Effector CD4-positive, alpha-beta T cell (primary cell): ENCODE data around the gene SIGLEC15. TPM values are rescaled to one million over a fixed set of nuclear protein-coding genes. Genes with fewer than 3 reads are reported as not detected.
"Not testable (repeated sequence)": the region's sequence is repeated elsewhere in the genome, so short reads cannot be mapped to it uniquely, and the experiment has no call there.

Experiments
- DNase-seq: peaks from one replicate; pipeline ENCODE4 v3.0.0-alpha.2; 2020
- total RNA-seq: gene quantifications from one replicate; lab custom pipeline; 2026; lab: John Stamatoyannopoulos, UW

Gene SIGLEC15, protein sequence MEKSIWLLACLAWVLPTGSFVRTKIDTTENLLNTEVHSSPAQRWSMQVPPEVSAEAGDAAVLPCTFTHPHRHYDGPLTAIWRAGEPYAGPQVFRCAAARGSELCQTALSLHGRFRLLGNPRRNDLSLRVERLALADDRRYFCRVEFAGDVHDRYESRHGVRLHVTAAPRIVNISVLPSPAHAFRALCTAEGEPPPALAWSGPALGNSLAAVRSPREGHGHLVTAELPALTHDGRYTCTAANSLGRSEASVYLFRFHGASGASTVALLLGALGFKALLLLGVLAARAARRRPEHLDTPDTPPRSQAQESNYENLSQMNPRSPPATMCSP
- total RNA-seq, result not detected

DNA sequence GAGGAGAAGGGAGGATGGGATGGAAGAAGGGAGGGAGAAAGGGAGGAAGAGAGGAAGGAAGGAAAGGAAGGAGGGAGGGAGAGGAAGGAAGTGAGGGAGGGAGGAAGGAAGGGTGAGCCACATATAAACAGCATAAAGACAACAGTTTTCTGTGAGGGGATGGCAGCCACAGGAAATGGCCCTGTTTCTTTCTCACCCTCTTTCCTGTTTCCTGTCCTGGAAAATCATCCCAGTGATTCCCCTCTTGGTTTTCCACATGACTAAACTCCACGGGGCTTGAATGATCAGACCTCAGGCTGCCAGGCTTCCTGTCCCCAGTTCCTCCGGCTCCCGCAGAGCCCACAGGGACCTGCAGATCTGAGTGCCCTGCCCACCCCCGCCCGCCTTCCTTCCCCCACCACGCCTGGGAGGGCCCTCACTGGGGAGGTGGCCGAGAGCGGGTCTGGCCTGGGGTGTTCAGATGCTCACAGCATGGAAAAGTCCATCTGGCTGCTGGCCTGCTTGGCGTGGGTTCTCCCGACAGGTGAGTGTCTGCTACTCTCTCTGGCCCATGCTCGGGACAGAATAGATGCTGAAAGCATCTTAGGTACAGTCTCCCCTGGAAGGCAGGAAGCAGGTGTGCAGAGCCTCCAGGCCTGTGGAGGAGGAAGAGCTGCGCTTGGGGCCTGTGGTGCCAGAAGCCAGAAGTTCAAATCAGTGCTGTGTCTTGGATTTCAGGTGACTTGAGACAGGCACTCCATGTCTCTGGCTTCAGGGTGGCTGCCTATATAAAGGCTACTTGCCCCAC lies at the start of gene SIGLEC15:
Gene SIGLEC15 (plus strand): TSS at position 418 of the 787 bp plus-strand sequence. CDS start 54 bp downstream, at position 472.
- no peak for DNase-seq

DNA sequence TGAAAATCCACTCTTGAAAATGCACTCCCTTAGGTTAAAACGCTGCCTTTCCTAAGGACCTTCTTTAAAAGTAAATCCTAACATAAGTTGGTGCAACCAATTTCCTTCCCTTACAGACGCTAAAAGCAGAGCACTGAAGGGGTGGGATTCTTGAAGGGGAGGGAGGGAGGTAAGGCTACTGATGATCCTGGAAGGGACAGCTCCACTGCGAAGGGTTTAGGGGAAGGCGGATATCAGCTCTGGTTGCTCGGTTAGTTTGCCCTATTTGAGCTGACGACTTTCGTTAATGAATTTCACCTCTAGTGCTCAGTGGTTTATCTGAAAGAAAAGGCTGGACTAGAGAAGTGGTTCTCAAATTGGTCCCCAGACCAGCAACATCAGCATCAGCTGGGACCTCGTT lies 49.7 kb upstream of the SIGLEC15 start:
- DNase-seq, result no peak

DNA sequence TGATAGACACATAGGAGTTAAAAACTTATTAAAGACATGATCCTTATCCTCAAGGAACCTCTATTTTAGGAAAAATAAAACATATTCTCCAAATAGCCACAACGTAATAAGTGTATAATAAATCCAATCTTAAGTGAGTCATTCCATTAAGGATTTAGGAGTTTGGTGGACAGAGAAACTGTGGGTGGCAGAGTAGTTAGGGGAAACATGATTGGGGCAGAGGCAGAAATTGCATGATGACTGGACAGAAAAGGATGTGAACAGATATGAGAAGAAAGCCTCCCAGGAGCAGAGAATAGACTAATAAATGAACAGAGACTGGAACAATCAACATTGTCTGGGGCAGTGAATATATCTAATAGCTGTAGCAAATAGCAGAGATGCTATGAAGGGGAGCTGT lies 48.1 kb upstream of the SIGLEC15 start:
- DNase-seq, result no peak

DNA sequence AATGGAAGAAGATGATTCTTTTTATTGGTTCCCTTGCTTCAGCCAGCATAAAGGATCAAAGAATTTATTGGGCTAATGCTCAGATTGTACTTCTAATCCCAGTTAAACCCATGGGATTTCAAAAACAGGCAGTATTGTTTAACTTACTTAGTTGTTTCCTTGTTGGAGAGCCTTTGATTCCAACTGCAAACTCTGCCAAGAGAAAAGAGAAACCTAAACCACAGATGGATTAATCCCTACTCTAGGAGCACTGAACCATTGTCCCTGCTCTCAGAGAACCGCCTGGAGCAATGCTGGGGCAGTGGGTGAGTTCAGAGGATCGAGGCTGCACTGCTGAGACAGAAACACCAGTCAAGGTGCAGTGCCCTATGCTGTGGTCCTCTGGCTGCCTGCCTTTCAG lies 44.9 kb upstream of the SIGLEC15 start:
- DNase-seq, result no peak

DNA sequence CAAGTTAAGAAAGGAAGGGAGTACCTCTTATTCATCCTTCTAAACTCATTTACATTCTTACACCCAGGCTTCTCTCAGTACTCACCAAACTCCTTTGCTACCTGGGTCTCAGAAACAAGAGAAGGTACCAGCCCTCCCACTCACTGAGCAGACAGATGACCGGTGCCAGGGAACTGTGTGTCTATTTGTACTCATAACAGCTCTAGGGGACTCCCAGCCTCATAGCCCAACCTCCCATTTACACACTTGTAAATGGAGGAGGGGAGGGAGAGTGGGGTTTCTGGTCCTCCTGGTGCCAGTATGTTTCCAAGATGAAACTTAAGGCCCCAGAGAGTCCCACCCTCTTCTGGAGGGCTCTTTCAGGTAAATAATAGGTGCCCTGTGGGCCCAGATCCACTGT lies 42.8 kb upstream of the SIGLEC15 start:
- no peak for DNase-seq

DNA sequence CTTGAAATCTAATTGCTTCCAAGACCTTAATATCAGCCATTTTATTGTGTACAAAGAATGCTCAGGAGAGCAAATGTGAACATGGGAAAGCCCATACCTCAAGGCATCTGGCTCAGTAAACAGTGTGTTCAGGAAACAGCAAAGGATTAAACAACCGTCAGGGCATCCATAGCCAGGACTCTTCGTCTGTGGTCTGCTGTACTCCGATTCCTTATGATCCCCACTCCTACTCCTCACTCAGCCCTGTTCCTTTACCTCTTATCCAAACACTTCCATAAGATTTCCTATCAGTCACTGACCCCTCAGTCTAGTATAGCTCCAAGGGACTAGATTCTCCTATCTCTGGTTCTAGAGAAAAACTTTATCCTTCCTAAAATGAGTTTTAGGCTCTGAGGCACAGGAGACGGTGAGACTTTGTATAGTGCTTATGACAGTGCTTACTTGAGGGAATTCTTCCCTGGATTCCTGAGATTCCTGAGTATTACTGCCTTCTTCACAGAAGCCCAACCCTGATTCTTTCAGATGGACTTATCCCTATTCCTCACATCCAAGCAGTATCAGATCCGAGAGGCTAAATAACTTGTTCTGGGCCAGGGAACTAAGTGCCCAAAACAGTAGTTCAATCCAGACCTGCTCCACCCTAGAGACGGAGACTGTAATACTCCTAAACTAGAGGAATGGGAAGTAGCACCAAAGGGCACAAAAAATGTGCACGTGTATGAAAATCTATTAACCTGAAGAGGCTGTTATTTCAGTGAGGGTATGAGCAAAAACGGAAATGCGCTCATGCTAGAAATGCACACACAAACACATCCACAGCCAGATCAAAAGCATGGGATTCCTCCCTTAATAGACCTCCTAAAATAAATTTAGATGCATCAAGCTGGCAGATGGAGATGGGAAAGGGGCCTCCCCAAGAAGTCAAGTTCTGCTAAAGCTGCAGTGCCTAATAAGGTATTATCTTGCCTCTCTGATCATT lies 42.1 kb upstream of the SIGLEC15 start:
- no peak for DNase-seq

DNA sequence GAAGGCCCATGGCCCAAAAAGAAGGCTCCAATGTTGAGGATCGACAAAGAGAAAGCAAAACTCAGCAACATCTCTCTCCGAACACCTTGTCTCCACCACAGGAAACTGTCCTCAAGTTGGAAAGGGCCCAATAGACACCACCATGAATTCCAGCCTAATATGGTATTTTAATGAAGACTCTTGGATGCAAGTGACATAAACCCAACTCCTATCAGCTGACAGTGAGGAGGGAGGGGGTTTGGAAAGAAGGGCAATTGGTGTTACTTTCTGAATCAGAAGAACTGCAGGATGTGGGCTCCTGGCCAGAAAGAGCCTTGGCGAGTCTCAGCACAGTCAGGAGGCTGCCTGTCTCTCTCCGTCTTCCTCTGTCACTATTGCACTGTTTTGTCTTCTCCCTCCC lies 40.3 kb upstream of the SIGLEC15 start:
- DNase-seq, result no peak

DNA sequence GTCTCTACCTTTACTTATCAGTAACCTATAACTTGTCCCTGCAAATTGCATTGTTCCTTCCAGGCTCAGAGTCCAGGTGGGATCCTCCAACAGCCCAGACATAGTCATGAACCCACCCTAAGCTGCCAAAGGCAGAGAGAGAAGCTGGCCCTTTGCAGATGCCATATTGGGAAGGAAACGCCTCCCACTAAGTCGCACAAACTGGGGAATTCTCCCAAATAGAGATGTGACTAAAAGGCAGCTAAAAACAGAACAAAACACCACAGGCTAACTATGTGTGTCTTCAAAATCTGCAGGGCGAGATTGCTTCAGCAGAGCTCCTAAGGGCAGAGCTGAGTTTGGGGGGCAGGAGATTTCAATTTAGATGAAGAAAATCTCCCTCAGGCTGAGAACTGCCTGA lies 38.5 kb upstream of the SIGLEC15 start:
- DNase-seq, result no peak

DNA sequence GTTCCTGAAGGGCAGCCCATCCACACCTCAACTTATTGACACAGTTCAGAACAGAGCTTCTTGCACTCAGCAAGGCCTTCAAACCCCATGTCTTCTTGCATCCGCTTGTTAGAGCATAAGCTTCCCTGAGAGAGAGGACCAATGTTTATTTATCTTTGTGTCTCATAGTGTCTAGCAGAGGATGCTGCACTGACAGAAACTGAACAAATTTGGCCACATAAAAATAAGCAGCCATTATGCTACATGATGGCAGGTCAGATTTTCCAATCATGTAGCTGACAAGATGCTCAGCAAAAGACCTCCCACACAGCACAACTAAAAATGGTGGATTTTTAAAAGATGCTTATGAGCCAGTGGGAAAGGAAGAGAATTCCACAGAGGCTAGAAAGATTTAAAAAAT lies 38.1 kb upstream of the SIGLEC15 start:
- no peak for DNase-seq

DNA sequence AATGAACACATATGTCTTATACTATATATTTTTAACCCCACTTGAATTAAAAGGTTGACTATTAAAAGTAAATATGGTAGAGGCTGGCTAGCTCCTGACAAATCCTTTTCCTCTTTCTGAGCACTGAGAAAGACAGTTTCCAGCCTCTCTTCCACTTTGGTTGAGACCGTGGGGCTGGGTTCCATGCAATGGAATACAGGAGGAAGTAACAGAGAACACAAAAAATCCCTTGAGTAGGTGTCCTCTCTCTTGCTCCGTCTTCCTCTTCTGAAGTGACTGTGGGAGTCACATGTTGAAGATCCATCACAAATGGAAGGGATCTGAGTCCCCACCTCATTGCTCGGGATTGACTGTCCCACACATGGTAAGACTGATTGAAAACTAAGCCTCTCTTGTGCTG lies 36.6 kb upstream of the SIGLEC15 start:
- no peak for DNase-seq

DNA sequence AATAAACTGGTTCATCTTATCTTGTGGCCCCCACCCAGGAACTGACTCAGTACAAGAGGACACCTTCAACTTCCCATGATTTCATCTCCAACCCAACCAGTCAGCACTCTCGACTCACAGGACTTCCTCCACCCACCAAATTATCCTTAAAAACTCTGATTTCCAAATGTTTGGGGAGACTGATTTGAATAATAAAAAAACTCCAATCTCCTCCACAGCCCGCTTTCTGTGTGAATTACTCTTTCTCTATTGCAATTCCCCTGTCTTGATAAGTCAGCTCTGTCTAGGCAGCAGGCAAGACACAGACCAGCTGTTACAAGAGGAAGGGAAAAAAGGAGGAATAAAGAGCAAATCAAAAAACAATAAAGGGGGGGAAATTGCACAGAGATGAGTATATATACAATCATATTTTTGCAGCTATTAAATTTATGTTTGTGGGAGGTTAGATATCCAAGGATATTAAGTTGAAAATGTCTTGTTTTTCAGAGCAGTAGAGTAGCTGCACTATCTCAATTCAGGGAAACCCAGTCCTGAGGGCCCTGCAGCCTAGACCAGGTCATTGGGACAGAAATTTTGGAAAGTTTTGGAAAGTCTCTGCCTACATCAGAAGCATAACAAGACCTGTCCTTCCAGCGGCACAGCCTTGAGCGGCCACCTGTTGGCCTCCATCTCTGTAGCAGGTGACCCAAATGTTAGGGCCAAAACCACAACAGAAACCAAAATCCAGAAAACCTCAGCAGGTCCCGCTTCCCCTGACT lies 32.8 kb upstream of the SIGLEC15 start:
- no peak for DNase-seq

DNA sequence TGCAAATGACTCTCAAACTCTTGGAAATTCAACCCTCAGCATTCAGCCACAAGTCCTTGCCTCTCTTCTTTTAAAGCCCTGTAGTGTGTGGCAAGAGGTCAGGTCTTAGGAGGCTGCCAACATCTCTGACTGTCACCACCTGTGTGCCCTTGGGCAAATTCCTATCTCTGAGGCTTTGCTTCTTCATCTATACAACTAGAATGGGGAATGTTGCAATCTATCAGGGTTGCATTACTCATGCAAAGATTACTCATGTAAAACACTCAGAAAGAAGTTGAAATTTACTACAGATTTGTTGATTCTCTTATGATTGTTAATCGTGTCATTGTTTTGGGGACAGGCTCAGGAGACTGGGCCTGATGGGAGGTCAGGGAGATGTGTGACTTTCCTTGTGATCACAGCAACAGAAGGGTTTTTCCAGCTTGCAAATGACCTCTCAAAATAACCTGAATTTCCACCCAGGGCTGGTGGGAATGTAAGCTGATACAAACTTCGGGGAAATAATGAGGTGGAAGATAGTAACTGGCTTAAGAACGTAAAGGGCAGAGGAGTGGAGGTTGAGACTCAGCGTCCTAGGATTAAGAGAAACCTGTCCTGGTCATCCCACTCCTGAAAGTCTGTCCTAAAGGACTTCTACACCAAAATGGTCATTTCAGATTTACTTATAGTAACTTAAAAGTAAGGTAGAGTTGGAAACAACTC lies 32.1 kb upstream of the SIGLEC15 start:
- no peak for DNase-seq

DNA sequence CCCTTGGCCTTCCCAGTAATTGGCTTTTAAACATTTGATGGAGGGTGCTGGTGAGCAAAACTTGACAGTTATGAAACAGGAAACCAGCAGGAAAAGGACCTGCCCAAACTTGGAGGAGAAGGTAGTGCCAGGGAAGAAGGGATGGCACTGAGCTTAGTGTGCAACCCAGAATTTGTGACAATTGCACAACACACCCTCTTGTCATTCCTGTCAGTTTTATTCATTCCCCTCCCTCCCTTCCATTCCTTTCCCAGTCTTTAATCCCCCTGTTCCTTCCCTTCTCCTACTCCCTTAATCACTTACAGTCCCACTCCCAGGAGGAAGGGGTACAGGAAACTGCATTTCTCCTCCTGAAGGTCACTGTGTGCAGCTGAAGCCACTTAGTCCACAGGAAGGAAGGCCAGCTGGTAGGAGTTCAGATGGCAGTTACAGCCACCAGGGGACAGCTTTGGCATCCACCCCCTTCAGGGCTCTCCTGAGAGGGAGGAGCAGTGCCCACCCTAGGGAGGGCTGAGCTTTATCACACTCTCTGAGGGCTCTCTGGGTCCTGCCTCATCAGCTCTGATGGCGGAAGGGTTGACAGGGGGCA lies 24.0 kb upstream of the SIGLEC15 start:
- DNase-seq, result no peak

DNA sequence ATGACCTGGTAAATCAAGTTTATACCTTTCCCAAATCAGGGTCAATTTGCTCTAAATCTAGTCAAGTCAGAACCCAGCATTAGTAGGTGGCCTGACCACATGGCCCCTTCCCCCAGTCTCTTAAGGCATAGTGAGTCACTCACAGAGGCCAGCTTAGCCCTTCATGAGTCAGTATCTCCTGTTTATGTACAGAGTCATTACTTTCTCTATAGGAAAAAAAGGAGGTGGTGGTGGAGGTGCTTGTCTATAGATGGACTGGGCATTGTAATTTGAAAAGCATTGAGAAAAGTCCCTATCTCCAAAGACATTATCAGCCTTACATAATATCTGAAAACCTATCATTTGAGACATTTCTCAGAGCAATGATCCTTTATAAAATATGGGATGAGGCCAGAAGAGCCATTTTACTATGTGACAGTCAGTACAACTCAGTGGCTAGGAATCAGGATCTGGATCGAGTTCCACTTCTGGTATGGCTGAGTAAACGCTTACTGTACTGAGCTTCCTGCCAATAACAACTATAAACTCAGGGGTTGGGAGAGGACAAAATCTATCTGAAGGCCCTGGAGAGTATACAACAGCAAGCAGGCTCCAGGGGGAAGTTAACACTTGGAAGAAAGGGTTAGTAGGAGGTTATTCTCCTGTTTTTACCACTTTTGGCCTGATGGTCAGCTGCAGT lies 22.5 kb upstream of the SIGLEC15 start:
- no peak for DNase-seq

DNA sequence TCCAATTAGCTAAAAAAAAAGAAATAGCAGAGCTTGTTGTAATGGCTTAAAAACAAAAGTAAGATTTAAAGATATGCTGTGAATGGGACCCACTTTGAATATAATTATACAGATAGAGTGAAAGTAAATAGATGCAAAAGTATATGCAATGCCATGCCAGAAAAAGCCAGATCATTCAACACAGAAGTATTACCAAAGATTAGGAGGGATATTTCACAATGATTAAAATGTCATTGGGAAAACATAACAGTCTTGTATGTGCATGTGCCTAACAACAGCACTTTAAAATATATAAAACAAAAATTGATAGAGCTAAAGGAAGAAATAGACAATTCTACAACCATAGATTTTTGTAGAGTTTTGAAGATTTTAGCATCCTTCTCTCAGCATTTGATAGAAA lies 19.9 kb upstream of the SIGLEC15 start:
- no peak for DNase-seq

DNA sequence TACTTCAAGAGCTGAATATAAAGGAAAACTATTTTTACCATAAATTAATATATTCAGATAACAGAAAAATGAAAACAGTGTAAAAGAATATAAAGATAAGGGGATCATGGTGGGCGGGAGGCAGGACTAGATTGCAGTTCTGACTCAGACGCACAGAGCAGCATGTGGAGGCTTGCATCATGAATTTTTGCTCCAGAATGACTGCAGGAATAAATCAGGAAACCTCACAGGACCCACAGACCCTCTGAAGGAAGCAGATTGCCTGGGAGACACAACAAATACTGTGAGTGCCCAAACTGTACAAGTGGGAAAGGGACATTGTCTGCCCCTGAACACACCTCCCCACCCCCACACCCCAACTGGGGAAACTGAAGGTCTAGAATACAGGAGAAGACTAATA lies 19.2 kb upstream of the SIGLEC15 start:
- no peak for DNase-seq

DNA sequence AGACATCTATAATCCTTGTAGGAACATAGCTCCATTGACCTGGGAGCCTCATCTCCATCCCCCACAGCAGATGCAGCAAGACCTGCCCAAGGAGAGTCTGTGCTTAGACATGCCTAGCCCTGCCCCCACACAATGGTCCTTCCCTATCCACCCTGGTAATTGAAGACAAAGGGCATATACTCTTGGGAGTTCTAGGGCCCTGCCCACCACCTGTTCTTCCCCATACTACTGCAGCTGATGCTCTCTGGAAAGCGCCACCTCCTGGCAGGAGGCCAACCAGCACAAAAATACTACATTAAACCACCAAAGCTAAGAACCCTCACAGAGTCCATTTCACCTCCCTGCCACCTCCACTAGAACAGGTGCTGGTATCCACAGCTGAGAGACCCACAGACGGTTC lies 18.3 kb upstream of the SIGLEC15 start:
- DNase-seq, result not testable (repeated sequence)

DNA sequence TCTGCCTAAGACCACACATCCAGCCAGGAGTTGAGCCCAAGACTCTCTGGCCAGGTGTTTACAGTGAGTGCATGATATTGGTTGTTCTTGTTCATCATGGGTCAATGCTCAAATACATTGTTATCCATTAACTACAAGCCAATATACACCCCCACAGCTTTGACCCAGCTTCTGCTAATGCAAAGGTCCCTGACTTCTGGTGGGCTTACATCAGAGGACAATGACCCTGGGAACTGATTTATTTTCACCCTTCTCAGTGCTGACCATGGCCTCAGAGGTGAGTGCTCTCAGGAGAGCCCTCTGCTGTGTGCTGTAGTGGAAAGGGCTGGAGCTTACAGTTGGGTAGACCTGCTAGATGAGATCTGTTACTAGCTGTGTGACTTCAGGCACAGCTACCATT lies 10.7 kb upstream of the SIGLEC15 start:
- not testable (repeated sequence) for DNase-seq

DNA sequence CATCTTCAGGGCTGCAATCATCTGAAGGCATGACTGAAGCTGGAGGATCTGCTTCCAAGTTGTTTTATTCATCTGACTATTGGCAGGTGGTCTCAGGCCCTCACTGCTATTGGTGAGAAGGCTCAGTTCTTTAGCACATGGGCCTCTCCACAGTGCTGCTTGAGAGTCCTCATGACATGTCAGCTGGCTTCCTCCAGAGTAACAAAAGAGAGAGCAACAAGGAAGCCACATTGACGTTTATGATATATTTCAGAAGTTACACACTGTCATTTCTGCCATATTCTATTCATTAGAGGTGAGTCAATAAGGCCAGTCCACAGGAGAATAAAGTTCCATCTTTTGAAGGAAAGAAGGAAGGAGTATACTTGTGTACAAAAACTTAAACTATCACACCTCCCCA lies 7.9 kb upstream of the SIGLEC15 start:
- DNase-seq, result no peak

DNA sequence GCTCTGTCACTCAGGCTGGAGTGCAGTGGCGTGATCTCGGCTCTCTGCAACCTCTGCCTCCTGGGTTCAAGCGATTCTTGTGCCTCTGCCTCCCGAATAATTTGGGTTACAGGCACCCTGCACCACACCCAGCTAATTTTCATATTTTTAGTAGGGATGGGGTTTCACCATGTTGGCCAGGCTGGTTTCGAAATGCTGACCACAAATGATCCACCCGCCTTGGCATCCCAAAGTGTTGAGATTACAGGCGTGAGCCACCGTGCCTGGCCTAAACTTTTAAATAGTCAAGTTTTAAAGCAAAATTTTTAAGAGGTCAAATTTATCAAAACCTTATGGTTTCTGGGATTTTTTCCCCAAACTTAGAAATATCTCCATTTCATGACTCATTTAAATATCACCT lies 6.7 kb upstream of the SIGLEC15 start:
- not testable (repeated sequence) for DNase-seq
